Breast epithelium (tissue), 3 donors: ENCODE measurements around the gene AFF3.

ENCODE experiments used
- CTCF ChIP-seq, 3 donors: fragments of 450-650 bp; IDR thresholded peaks; one replicate each; pipeline ENCODE4 v1.5.1; 2016 to 2017; ENCODE audit warnings: antibody characterized with exemption in 3 of 3, mild to moderate bottlenecking in 3 of 3, moderate library complexity in 3 of 3
- POLR2A ChIP-seq: fragments of 450-650 bp; IDR thresholded peaks from one replicate; pipeline ENCODE4 v1.6.1; 2016; ENCODE audit warnings: antibody characterized with exemption, mild to moderate bottlenecking, moderate library complexity

GRCh38 chr2:99797475-99797874, 344.9 kb downstream of the AFF3 start:
- TF ChIP-seq CTCF (IDR thresholded peaks at IDR 0.05) (no peak), POLR2A (no peak)
